ENCODE measurements around the gene TGIF2. TPM values are rescaled to one million over a fixed set of nuclear protein-coding genes. Genes with fewer than 3 reads are reported as not detected.

The TGIF2 gene
- total RNA-seq, 2 donors from 2014 or later, result 33.4 to 39.0 TPM

- peaks cover 7% of the 10 kb centered on the region for H3K36me3 ChIP-seq (ENCODE audit: control insufficient read depth, insufficient read depth, low read length)
- WGBS, 2 experiments (ENCODE audit: insufficient coverage in 1 of 2, insufficient read length in 1 of 2), result 91 to 97% methylated on average over 11 of the region's 11 CpGs
- Mint-ChIP-seq H3K9me3 (no peaks in the 10 kb centered on the region), H3K27me3 (ENCODE audit: insufficient read depth) (peaks cover 2% of the 10 kb centered on the region), H3K4me1 (peaks cover 18% of the 10 kb centered on the region), H3K4me3 (no peak overlapping the region), H3K27ac (no peak overlapping the region), H3K36me3 (ENCODE audit: low read depth) (no peaks in the 10 kb centered on the region)
- no peak overlapping the region for H3K4me3 ChIP-seq (ENCODE audit: low read length)
- H3K27me3 ChIP-seq (ENCODE audit: control insufficient read depth, insufficient read depth, low read length, poor library complexity, severe bottlenecking), result no peaks in the 10 kb centered on the region
- no peak for DNase-seq
- H3K9ac ChIP-seq (ENCODE audit: extremely low read depth, low read length, poor library complexity, severe bottlenecking), result no peak overlapping the region
- H3K4me1 ChIP-seq (ENCODE audit: control insufficient read depth, insufficient read depth, low read length), result peaks cover 15% of the 10 kb centered on the region
- no peaks in the 10 kb centered on the region for H3K9me3 ChIP-seq (ENCODE audit: control insufficient read depth, low read length)
- H3K27ac ChIP-seq (ENCODE audit: low read depth, low read length), result no peak overlapping the region
- TF ChIP-seq CTCF (conservative IDR thresholded peaks at IDR 0.05), result no peak
Measured at GRCh38 chr20:36538026-36538722, 35.2 kb upstream of the TGIF2 start.

GRCh38 chr20:36540551-36541211, 32.7 kb upstream of the TGIF2 start:
- peaks cover 26% of the 10 kb centered on the region for H3K36me3 ChIP-seq (ENCODE audit: control insufficient read depth, insufficient read depth, low read length)
- H3K4me1 Mint-ChIP-seq, result peaks cover 25% of the 10 kb centered on the region
- peak overlapping the region; percentile 69 for H3K4me3 Mint-ChIP-seq
- no peak overlapping the region for H3K27ac ChIP-seq (ENCODE audit: low read depth, low read length)
- peak; percentile 68 for DNase-seq
- no peaks in the 10 kb centered on the region for H3K9me3 Mint-ChIP-seq
- peak overlapping the region; percentile 51 for H3K9ac ChIP-seq (ENCODE audit: extremely low read depth, low read length, poor library complexity, severe bottlenecking)
- peaks cover 13% of the 10 kb centered on the region for H3K36me3 Mint-ChIP-seq (ENCODE audit: low read depth)
- TF ChIP-seq CTCF (conservative IDR thresholded peaks at IDR 0.05), result no peak
- H3K9me3 ChIP-seq (ENCODE audit: control insufficient read depth, low read length), result no peaks in the 10 kb centered on the region
- no peak overlapping the region for H3K27ac Mint-ChIP-seq
- 37 to 44% methylated on average over 16 to 41 of the region's 41 CpGs for WGBS, 2 experiments (ENCODE audit: insufficient coverage in 1 of 2, insufficient read length in 1 of 2)
- H3K27me3 ChIP-seq (ENCODE audit: control insufficient read depth, insufficient read depth, low read length, poor library complexity, severe bottlenecking), result no peaks in the 10 kb centered on the region
- H3K4me1 ChIP-seq (ENCODE audit: control insufficient read depth, insufficient read depth, low read length), result peaks cover 20% of the 10 kb centered on the region
- H3K27me3 Mint-ChIP-seq (ENCODE audit: insufficient read depth), result peaks cover 2% of the 10 kb centered on the region
- peak overlapping the region; percentile 89 for H3K4me3 ChIP-seq (ENCODE audit: low read length)

- Mint-ChIP-seq H3K36me3 (ENCODE audit: low read depth) (peaks cover 18% of the 10 kb centered on the region), H3K4me3 (peak within 1 kb of the TSS; percentile 69), H3K27ac (peak within 1 kb of the TSS; percentile 72), H3K27me3 (ENCODE audit: insufficient read depth) (peaks cover 2% of the 10 kb centered on the region), H3K4me1 (peaks cover 25% of the 10 kb centered on the region), H3K9me3 (no peaks in the 10 kb centered on the region)
- no peaks in the 10 kb centered on the region for H3K27me3 ChIP-seq (ENCODE audit: control insufficient read depth, insufficient read depth, low read length, poor library complexity, severe bottlenecking)
- peak; percentile 88 for DNase-seq
- 4 to 7% methylated on average over 18 to 41 of the region's 41 CpGs for WGBS, 2 experiments (ENCODE audit: insufficient coverage in 1 of 2, insufficient read length in 1 of 2)
- no peaks in the 10 kb centered on the region for H3K9me3 ChIP-seq (ENCODE audit: control insufficient read depth, low read length)
- H3K9ac ChIP-seq (ENCODE audit: extremely low read depth, low read length, poor library complexity, severe bottlenecking), result peak within 1 kb of the TSS; percentile 81
- H3K4me1 ChIP-seq (ENCODE audit: control insufficient read depth, insufficient read depth, low read length), result peaks cover 20% of the 10 kb centered on the region
- H3K36me3 ChIP-seq (ENCODE audit: control insufficient read depth, insufficient read depth, low read length), result peaks cover 31% of the 10 kb centered on the region
- H3K4me3 ChIP-seq (ENCODE audit: low read length), result peak within 1 kb of the TSS; percentile 89
- TF ChIP-seq CTCF (conservative IDR thresholded peaks at IDR 0.05), result no peak
- H3K27ac ChIP-seq (ENCODE audit: low read depth, low read length), result peak within 1 kb of the TSS; percentile 66
Measured at GRCh38 chr20:36541227-36541767, 32.1 kb upstream of the TGIF2 start, which contains the start of gene MYL9. TSS of gene MYL9 (plus strand) at chr20:36541519. CDS start at chr20:36544885, 3,366 bp downstream.

Data from endodermal cell (in vitro differentiated cells).